A673 (cell line): ENCODE data around the gene CDH4. TPM values are rescaled to one million over a fixed set of nuclear protein-coding genes. Genes with fewer than 3 reads are reported as not detected.

Source experiments
- BruUV-seq: library from RNA; stranded (reverse); fragments of 400-500 nt; replicated peaks from 2 replicates; lab custom pipeline; 2021; lab: Mats Ljungman, UMichigan
- CTCF ChIA-PET: fragments of 300-600 bp; sonication (Branson Sonifier 250); formaldehyde crosslinking; loops from one replicate; lab custom pipeline; 2022; ENCODE audit warnings: antibody characterized with exemption; lab: Charles Lee
- POLR2A ChIA-PET: fragments of 300-600 bp; sonication (Branson Sonifier 250); formaldehyde crosslinking; loops from one replicate; lab custom pipeline; 2022; ENCODE audit warnings: antibody characterized with exemption; ENCODE audit not compliant: low non-redundant PET; lab: Charles Lee
- DNase-seq: peaks from one replicate; pipeline ENCODE4 v3.0.0-alpha.2; 2015; ENCODE audit warnings: low spot score
- H3K27ac ChIP-seq: fragments of 200-600 bp; sonication (generic); 2 replicates; pipeline ENCODE4 v1.5.1; 2016; ENCODE audit warnings: mixed run types, low read depth, mild to moderate bottlenecking, mixed read lengths, antibody characterized with exemption, low read length; ENCODE audit not compliant: poor library complexity, severe bottlenecking
- H3K27me3 ChIP-seq: fragments of 200-600 bp; sonication (generic); replicated peaks from 2 replicates; pipeline ENCODE4 v1.6.1; 2017; ENCODE audit warnings: mixed run types, low read depth, mild to moderate bottlenecking, mixed read lengths, antibody characterized with exemption, low read length; ENCODE audit not compliant: insufficient read depth, poor library complexity
- H3K36me3 ChIP-seq: fragments of 200-600 bp; sonication (generic); 2 replicates; pipeline ENCODE4 v1.6.1; 2016; ENCODE audit warnings: mixed run types, mild to moderate bottlenecking, mixed read lengths, antibody characterized with exemption, low read length; ENCODE audit not compliant: insufficient read depth, poor library complexity, severe bottlenecking
- H3K4me1 ChIP-seq: fragments of 200-600 bp; sonication (generic); 2 replicates; pipeline ENCODE4 v1.6.1; 2017; ENCODE audit warnings: mixed run types, mild to moderate bottlenecking, mixed read lengths, antibody characterized with exemption, low read length; ENCODE audit not compliant: insufficient read depth, poor library complexity, severe bottlenecking
- H3K4me3 ChIP-seq: fragments of 200-600 bp; sonication (generic); 2 replicates; pipeline ENCODE4 v1.5.1; 2016; ENCODE audit warnings: low read depth, mixed run types, mild to moderate bottlenecking, mixed read lengths, low read length; ENCODE audit not compliant: poor library complexity, severe bottlenecking
- H3K9me3 ChIP-seq: fragments of 200-600 bp; sonication (generic); 2 replicates; pipeline ENCODE4 v1.6.1; 2016; ENCODE audit warnings: mixed run types, low read depth, mild to moderate bottlenecking, mixed read lengths, antibody characterized with exemption, low read length; ENCODE audit not compliant: poor library complexity, severe bottlenecking
- CTCF ChIP-seq: fragments of 300-800, 200-600 bp; sonication (generic); conservative IDR thresholded peaks from 2 replicates; pipeline ENCODE4 v1.5.1; 2017; ENCODE audit warnings: low read depth, mild to moderate bottlenecking, antibody characterized with exemption, low read length, moderate library complexity, mixed read lengths
- EZH2 ChIP-seq: fragments of 200-600 bp; sonication (generic); IDR thresholded peaks from 2 replicates; pipeline ENCODE4 v1.6.1; 2017; ENCODE audit warnings: borderline replicate concordance, low read depth, mild to moderate bottlenecking, mixed read lengths, antibody characterized with exemption, low read length; ENCODE audit not compliant: poor library complexity, severe bottlenecking
- intact Hi-C: fragments of 100-400 bp; cut with micrococcal nuclease; formaldehyde crosslinking; loops from one replicate; pipeline ENCODE4 v1.10.0; 2022; ENCODE audit not compliant: unreplicated experiment
- total RNA-seq: library from RNA; stranded (reverse); gene quantifications from 2 replicates; pipeline ENCODE4 v1.2.3, GENCODE V29; 2021

The CDH4 gene
- total RNA-seq, 1 experiment from 2014 or later, result 8.3 TPM

- intact Hi-C loops, result no loop called here
- no peak for DNase-seq
- ChIA-PET CTCF (interaction anchor here (0.6 kb wide), 1 partner anchor 39 kb away, joined by 4 read pairs; no protein-coding TSS in a partner anchor), POLR2A (no interaction called here)
- TF ChIP-seq EZH2 (no peak), CTCF (no peak)
- Histone ChIP-seq H3K36me3 (peaks cover 11% of the 10 kb centered on the region), H3K4me3 (no peak overlapping the region), H3K27me3 (no peaks in the 10 kb centered on the region), H3K27ac (no peak overlapping the region), H3K4me1 (no peaks in the 10 kb centered on the region), H3K9me3 (no peaks in the 10 kb centered on the region)
- BruUV-seq, result no TSS peak
Measured at GRCh38 chr20:61976263-61976643, 724.2 kb downstream of the CDH4 start.

- no TSS peak for BruUV-seq
- Histone ChIP-seq H3K36me3 (peaks cover 11% of the 10 kb centered on the region), H3K4me3 (no peak overlapping the region), H3K9me3 (no peaks in the 10 kb centered on the region), H3K4me1 (no peaks in the 10 kb centered on the region), H3K27ac (no peak overlapping the region), H3K27me3 (no peaks in the 10 kb centered on the region)
- DNase-seq, result no peak
- intact Hi-C loops, result no loop called here
- ChIA-PET CTCF (interaction anchor here (0.6 kb wide), 1 partner anchor 39 kb away, joined by 4 read pairs; no protein-coding TSS in a partner anchor), POLR2A (no interaction called here)
- TF ChIP-seq CTCF, result no peak
- no peak for TF ChIP-seq EZH2
Measured at GRCh38 chr20:61976644-61977418, 724.8 kb downstream of the CDH4 start.

GRCh38 chr20:61977419-61977786, 725.3 kb downstream of the CDH4 start:
- intact Hi-C loops, result no loop called here
- Histone ChIP-seq H3K4me3 (no peak overlapping the region), H3K36me3 (peaks cover 11% of the 10 kb centered on the region), H3K4me1 (no peaks in the 10 kb centered on the region), H3K27me3 (no peaks in the 10 kb centered on the region), H3K27ac (no peak overlapping the region), H3K9me3 (no peaks in the 10 kb centered on the region)
- CTCF ChIA-PET, result no interaction called here
- no peak for DNase-seq
- POLR2A ChIA-PET, result no interaction called here
- no peak for TF ChIP-seq EZH2
- no peak for TF ChIP-seq CTCF
- no TSS peak for BruUV-seq
